ENCODE measurements around the gene SNX33.

SNX33 gene

GRCh38 chr15:75644376-75644775 lies 3.3 kb upstream of the SNX33 start:
- no peak for DNase-seq

DNA sequence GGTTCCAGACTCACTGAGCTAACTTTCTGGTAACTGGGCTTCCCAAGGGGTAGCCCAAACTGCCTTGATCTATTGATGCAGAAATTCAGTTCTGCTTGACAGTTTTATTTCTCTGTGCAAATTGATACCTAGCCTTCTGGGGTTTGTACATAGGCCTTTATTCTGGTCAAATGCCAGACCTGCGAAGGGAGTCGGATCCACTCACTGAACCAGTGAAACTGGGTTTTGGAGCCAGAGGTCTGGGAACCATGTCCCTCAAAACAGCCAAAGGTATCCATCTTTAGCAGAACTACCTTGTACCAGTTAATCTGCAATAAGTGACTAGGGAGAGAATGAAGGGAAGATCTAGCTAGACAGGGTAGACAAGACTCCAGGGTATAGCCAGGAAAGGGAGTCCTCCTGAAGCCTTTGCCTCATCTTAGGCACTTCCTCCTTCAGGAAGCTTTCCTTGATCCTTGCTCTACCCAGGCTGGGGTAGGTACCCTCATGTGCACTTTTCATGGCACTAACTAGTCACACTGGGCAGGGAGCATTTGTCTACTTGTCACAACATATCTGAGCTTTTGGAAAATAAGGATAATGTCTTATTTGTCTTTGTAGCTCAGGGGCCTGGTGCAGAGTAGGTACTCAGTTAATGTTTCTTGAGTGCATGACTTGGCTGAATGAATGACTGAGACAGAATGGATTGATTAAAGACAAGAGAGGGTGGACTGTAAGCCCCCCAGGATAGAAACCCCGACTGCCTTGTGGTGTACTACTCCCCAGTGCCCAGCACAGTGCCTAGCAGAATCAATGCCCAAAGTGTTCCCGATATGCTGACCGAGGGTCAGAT lies 1.4 kb upstream of the SNX33 start:
- DNase-seq = no peak

- DNase-seq = peak; percentile 43
Observed at GRCh38 chr15:75646944-75647364, 758 bp upstream of the SNX33 start.

- no peak for DNase-seq
Observed at GRCh38 chr15:75648156-75649000, 666 bp downstream of the SNX33 start.

DNA sequence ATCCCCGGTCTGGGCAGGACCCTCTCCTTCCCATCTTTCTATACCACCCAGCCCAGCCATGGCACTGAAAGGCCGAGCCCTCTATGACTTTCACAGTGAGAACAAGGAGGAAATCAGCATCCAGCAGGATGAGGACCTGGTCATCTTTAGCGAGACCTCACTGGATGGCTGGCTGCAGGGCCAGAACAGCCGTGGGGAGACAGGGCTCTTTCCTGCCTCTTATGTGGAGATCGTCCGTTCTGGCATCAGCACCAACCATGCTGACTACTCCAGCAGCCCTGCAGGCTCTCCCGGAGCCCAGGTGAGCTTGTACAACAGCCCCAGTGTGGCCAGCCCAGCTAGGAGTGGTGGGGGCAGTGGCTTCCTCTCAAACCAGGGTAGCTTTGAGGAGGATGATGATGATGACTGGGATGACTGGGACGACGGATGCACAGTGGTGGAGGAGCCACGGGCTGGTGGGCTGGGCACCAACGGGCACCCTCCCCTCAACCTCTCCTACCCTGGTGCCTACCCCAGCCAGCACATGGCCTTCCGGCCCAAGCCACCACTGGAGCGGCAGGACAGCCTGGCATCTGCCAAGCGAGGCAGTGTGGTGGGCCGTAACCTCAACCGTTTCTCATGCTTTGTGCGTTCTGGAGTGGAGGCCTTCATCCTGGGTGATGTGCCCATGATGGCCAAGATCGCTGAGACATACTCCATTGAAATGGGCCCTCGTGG lies 1.5 kb downstream of the SNX33 start:
- DNase-seq = no peak

- no peak for DNase-seq
Observed at GRCh38 chr15:75649848-75650247, 2.1 kb downstream of the SNX33 start.

- DNase-seq = peak; percentile 55
Observed at GRCh38 chr15:75650908-75651809, 3.4 kb downstream of the SNX33 start.

GRCh38 chr15:75651810-75652543 lies 4.3 kb downstream of the SNX33 start:
- DNase-seq = no peak

DNA sequence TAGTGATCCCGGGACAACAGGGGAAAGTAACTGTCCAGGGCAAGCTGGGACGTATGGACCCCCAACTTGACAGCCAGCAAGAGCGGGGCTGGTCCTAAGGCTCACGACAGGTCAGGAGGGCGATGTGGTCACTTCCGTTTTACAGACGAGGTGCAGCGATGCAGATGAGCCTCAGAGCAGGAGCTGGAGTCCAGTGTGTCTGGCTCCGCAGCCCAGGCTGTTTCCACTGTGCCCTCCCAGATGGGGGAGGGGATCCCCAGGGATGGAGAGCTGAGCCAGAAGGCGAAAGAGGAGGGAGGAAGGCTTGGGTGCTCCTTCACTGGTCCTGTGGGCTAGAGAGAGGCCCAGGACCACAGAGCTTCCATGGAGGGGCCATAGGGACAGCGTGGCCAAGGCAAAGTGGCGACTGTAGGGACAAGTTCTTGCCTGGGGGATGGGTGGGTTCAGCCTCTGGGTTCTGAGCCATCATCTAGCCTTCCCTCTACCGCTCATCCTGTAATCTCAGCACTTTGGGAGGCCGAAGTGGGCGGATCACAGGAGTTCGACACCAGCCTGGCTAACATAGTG lies 5.7 kb downstream of the SNX33 start:
- DNase-seq = no peak

DNA sequence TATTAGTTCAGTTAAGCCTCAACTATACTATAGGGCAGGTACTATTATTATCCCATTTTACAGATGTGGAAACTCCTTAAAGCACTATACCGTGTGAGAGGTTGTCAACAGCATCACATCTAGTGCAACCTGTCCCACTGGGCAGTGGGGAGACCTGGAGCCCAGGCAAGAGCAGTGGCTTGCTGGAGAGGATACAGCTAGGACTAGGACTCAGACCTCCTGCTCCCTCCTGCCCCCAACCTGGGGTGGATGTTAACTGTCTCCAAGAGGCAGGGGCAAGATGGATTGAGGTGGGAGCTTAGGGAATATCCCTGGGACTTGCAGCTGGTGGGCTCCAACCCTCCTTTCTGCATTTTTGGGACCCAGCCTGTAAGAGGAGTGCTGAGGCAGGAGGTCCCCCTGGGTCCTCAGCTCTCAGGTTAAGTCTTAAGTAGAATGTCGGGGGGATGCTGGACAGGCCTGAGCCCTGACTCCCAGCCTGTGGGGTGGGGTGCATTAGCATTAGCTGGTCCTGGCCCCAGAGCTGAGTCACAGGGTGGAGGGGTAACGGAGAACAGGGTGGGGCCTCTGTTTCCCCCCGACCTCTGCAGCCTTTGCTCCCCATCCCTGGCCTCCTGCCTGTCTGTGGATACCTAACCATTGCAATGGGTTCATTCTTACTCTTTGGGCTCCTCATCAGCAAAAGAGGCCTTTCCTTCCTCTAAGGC lies 6.6 kb downstream of the SNX33 start:
- no peak for DNase-seq

DNA sequence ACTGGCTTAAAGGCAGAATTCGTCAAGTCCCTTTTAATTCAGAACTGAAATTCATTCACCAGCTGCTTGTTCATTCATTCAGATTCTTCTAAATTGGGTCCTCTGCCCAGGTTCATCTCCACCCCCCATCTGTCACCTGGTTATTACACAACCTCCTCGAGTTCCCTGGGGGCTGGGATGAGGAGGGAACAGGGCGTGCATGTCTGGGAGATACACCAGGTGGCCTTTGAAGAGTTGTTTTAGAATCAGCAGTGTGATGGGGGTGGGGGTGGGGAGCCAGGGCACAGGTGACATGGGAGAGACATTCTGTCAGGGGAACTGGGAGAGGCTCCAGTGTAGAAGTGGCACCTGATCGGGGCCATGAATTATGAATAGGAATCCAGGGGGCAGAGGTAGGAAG lies 8.2 kb downstream of the SNX33 start:
- no peak for DNase-seq

DNA sequence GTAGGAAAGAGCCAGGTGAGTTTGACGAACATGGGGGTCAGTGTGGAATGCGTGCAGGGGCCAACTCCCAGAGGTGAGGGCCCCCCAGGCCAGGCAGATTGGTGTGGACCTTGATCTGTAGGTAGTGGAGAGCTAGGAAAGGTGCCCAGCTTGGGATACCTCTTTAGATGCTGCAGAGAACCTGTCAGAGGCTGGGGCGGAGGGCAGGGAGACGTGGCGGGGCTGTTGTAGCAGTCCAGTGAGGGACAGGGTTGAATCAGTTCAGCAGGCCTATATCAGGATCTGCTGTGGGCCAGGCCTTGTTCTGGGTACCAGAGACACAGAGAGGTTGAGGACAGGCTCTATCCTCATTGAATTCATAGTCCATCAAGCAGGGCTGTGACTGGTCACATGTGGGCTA lies 8.6 kb downstream of the SNX33 start:
- no peak for DNase-seq

- DNase-seq = no peak
Observed at GRCh38 chr15:75656813-75657212, 9.1 kb downstream of the SNX33 start.

GRCh38 chr15:75659141-75659771 lies 11.5 kb downstream of the SNX33 start:
- no peak for DNase-seq

GRCh38 chr15:75659928-75660645 lies 12.4 kb downstream of the SNX33 start:
- DNase-seq = no peak

DNA sequence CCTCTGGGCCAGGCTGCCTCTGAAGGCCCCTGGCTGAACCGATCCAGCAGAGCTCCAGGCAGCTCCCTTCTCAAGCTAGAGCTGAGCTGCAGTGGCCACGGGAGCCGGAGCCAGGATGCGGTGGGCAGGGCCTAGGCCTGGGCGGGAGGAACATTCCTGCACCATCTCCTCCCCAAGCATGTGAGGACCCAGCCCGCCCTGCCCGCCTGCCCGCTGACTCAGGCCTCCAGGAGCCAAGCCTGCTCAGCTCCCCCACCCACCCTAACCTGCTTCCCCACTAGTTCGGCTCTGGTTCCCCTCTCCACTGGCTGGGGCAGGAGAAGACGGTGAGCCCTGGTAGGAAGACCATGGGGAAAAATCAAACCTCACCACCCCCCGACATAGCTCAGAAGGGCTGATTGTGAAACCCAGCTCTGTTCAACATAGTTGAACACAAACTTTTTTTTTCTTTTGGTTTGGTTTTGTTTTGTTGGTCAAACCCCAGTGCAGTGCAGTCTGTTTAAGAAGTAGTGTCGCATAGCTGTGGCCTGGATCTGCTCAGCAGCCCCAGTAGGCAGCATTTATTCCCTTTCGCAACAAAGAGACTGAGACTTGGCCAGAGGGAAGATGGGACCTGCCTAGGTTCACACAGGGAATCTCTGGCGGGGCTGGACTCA lies 13.5 kb downstream of the SNX33 start:
- DNase-seq = no peak

- DNase-seq = no peak
Observed at GRCh38 chr15:75661756-75662140, 14.0 kb downstream of the SNX33 start.

GRCh38 chr15:75662823-75663519 lies 15.3 kb downstream of the SNX33 start:
- no peak for DNase-seq
